Heart right ventricle (tissue), 16 donors: ENCODE measurements around the gene TMEM44. TPM values are rescaled to one million over a fixed set of nuclear protein-coding genes. Genes with fewer than 3 reads are reported as not detected.
A peak's percentile ranks its signal among the peaks of the same experiment; 100 is the strongest.

Experiments
- ATAC-seq, 8 donors: fragments of 200-7000 bp; cut with Tn5 transposase; one replicate each; pipeline ENCODE4 v1.9.1; 2020; ENCODE audit warnings: mild to moderate bottlenecking in 8 of 8, moderate library complexity in 8 of 8, moderate number of reproducible peaks in 1 of 8
- DNase-seq, 2 donors: peaks; one replicate each; pipeline ENCODE4 v3.0.0-alpha.2; 2020
- H3K27ac ChIP-seq, 10 donors: fragments of 200-600 bp; sonication (generic) in 2 of 10; one replicate each; pipeline versions ENCODE4 v1.5.0 to v1.8.0; 2020 to 2022; ENCODE audit warnings: mild to moderate bottlenecking in 3 of 10
- H3K27me3 ChIP-seq, 7 donors: fragments of 200-600 bp; one replicate each; pipeline ENCODE4 v1.8.0; 2021 to 2022; ENCODE audit warnings: mild to moderate bottlenecking in 2 of 7
- H3K36me3 ChIP-seq, 9 donors: fragments of 200-600 bp; sonication (generic) in 1 of 9; one replicate each; pipeline versions ENCODE4 v1.5.0 to v1.8.0; 2020 to 2022; ENCODE audit warnings: mild to moderate bottlenecking in 2 of 9
- H3K4me1 ChIP-seq, 9 donors: fragments of 200-600 bp; sonication (generic) in 1 of 9; one replicate each; pipeline versions ENCODE4 v1.5.0 to v1.8.0; 2020 to 2022; ENCODE audit warnings: mild to moderate bottlenecking in 4 of 9
- H3K4me3 ChIP-seq, 10 donors: fragments of 200-600 bp; sonication (generic) in 2 of 10; one replicate each; pipeline versions ENCODE4 v1.5.0 to v1.8.0; 2020 to 2022; ENCODE audit warnings: mild to moderate bottlenecking in 7 of 10, moderate library complexity in 2 of 10
- H3K9me3 ChIP-seq, 11 donors: fragments of 200-600 bp in 10 of 11; sonication (generic) in 2 of 11; one replicate each; pipeline versions ENCODE4 v1.5.0 to v1.8.0; 2013 to 2022; ENCODE audit warnings: mild to moderate bottlenecking in 2 of 11, control low read depth in 1 of 11, moderate library complexity in 1 of 11
- WGBS, 2 donors: extraction: QIAGEN DNeasy Blood & Tissue Kit; methylation state at CpG; one replicate each; pipeline ENCODE4 v1.1.7; 2013; ENCODE audit warnings: inconsistent platforms in 1 of 2; 5-methylcytosine and 5-hydroxymethylcytosine counted together
- intact Hi-C, 10 donors: fragments of 100-400 bp; cut with DNase I; formaldehyde crosslinking; loops; one replicate each; pipeline versions ENCODE4 v1.11.1 to v1.14.2; 2022
- polyA plus RNA-seq, 2 donors: library from polyadenylated mRNA; stranded (reverse); fragments of 200-250 nt; gene quantifications; one replicate each; pipeline ENCODE4 v1.2.3, GENCODE V29; 2013
- total RNA-seq, 10 donors: library from RNA; stranded (reverse); fragmentation: NEBNext Ultra II Directional in 3 of 10; extraction: Animal tissue kit (Norgen Biotek cat#: 25700) in 3 of 10; gene quantifications; one replicate each; pipeline versions ENCODE4 v1.2.1 to v1.2.4, GENCODE V29; 2021 to 2023
- TF ChIP-seq, protein P1 (sequence below), 9 donors: fragments of 200-600 bp; sonication (generic) in 2 of 9; IDR thresholded peaks; one replicate each; pipeline versions ENCODE4 v1.5.0 to v1.8.0; 2021 to 2022; ENCODE audit warnings: antibody characterized with exemption in 9 of 9, mild to moderate bottlenecking in 5 of 9, moderate library complexity in 1 of 9
- donor health status: Arrhythmogenic right ventricular cardiomyopathy.
- donor health status: ischemic (EF 13 %, LVEDD 7.1; RV severe dilation, severe dysfunction).
- donor health status: healthy with polysubstance abuse.
- donor health status: DM: no; HTN: yes; CAD: no.
- donor health status: DM: no; HTN: no; CAD: no.
- donor health status: ischemic (EF 25% LVEDD 6.9; RV normal size, moderate dysfunction).
- donor health status: ischemic (EF 25% LVEDD 5.7; RV mildly dilated, moderate dysfunction).
- donor health status: healthy.
- donor health status: DM: yes; HTN: yes; CAD: no.
- donor health status: Ischemic cardiomyopathy.
- donor health status: ischemic (EF 35%, LVEDD 5.7; RV mildly dilated, moderate dysfunction).
- donor health status: nonischemic (EF 11% LVEDD 7.7; RV severe dilation, severe dysfunction).
- donor health status: DM: yes; HTN: yes; CAD: no.
- donor health status: PGD.
- donor health status: ischemic (EF 29% LVEDD 5.4; RV normal size, mild dysfunction).
- donor health status: nonischemic (EF 23%, LVEDD 6.1; RV moderate dilation, normal function).

TMEM44 gene
- total and polyA plus RNA-seq, 12 donors, result 3.1 to 21.9 (median 5.1) TPM

DNA sequence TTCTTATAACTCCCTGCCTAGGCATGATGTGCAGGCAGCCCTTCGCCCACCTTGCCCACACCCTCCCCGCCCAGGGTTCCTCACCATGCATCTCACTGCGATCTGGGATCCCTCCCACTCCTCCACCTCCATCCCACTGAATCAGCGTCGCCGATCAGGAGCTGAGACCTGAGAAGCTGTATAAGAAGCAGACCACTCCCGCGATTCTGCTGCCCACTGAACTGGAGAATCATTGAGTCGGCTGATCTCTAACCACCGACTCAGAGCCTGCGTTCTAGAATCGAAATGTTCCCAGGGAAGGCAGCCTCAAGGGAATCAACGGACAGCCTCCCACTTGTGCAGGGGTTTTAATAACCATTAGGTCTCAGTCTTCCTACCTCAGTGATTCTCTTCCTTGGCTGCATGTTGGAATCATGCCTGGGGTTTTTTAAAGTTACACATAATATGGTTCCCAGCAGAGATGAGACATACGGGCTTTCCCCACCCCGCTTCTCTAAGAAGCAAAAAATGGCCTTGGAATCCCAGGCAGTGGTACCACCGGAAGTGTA is 60.2 kb downstream of the TMEM44 start:
- WGBS, 2 donors, result 87 to 91% methylated on average over 16 of the region's 16 CpGs
- no peaks in the 10 kb centered on the region for H3K27me3 ChIP-seq
- peaks cover 20 to 66% (median 39%) of the 10 kb centered on the region in 9 donors for H3K4me1 ChIP-seq
- H3K9me3 ChIP-seq, result no peaks in the 10 kb centered on the region
- TF ChIP-seq, protein P1, sequence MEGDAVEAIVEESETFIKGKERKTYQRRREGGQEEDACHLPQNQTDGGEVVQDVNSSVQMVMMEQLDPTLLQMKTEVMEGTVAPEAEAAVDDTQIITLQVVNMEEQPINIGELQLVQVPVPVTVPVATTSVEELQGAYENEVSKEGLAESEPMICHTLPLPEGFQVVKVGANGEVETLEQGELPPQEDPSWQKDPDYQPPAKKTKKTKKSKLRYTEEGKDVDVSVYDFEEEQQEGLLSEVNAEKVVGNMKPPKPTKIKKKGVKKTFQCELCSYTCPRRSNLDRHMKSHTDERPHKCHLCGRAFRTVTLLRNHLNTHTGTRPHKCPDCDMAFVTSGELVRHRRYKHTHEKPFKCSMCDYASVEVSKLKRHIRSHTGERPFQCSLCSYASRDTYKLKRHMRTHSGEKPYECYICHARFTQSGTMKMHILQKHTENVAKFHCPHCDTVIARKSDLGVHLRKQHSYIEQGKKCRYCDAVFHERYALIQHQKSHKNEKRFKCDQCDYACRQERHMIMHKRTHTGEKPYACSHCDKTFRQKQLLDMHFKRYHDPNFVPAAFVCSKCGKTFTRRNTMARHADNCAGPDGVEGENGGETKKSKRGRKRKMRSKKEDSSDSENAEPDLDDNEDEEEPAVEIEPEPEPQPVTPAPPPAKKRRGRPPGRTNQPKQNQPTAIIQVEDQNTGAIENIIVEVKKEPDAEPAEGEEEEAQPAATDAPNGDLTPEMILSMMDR (IDR thresholded peaks at IDR 0.05), result no peak
- ATAC-seq (no peak), DNase-seq (no peak)
- intact Hi-C loops, result loop anchor here in 9 of 10 donors (2.0 to 10.0 kb wide), 8 partner anchors 46 to 238 kb away; partner anchors contain the start of gene ATP13A3 (in 5 of the 9)
- H3K27ac ChIP-seq, result peak overlapping the region in 9 of 10 donors; percentile 70 to 93 (median 80)
- H3K4me3 ChIP-seq, result no peak overlapping the region
- H3K36me3 ChIP-seq, result no peaks in the 10 kb centered on the region

DNA sequence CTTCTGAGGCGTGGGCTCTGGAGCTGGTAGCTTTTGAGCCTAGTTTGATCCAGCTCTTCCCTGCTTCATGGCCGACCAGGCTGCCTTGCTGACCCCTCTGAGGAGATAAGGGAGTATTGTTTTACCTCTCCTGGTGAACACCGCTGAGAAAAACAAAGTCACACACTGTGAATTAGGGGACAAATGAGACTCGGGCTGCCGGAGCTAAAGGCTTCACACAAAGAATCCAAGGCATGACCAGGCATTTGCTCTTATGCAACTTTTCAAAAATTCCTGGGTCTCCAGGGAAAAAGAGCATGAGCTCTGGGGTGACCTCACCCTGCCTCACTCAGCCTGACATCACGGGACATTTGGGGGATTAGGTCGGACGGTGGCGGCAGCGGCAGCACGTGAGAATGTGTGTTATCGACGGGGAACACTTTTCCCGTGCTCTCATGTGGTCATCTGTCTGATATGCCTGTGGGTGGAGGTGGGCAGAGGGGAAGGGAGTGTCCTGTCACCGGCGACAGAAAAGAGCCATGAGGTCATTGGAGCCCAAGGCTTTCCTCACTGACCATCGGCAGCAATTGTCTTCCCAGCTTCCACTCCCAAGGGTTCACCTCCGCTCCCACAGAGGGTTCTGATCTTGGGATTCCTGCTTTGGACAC is 61.0 kb downstream of the TMEM44 start:
- no peaks in the 10 kb centered on the region for H3K27me3 ChIP-seq
- peak overlapping the region in 1 of 10 donors; percentile 22 for H3K4me3 ChIP-seq
- WGBS, 2 donors, result 13% methylated on average over 18 of the region's 18 CpGs
- TF ChIP-seq, protein P1 (IDR thresholded peaks at IDR 0.05), result no peak
- ATAC-seq (peak; percentile 49 to 87 (median 80)), DNase-seq (peak; percentile 67 to 81)
- intact Hi-C loops, result loop anchor here in 9 of 10 donors (2.0 to 10.0 kb wide), 8 partner anchors 45 to 237 kb away; partner anchors contain the start of gene ATP13A3 (in 5 of the 9)
- H3K27ac ChIP-seq, result peak overlapping the region; percentile 70 to 93 (median 80)
- H3K36me3 ChIP-seq, result no peaks in the 10 kb centered on the region
- no peaks in the 10 kb centered on the region for H3K9me3 ChIP-seq
- peaks cover 20 to 58% (median 39%) of the 10 kb centered on the region in 9 donors for H3K4me1 ChIP-seq

DNA sequence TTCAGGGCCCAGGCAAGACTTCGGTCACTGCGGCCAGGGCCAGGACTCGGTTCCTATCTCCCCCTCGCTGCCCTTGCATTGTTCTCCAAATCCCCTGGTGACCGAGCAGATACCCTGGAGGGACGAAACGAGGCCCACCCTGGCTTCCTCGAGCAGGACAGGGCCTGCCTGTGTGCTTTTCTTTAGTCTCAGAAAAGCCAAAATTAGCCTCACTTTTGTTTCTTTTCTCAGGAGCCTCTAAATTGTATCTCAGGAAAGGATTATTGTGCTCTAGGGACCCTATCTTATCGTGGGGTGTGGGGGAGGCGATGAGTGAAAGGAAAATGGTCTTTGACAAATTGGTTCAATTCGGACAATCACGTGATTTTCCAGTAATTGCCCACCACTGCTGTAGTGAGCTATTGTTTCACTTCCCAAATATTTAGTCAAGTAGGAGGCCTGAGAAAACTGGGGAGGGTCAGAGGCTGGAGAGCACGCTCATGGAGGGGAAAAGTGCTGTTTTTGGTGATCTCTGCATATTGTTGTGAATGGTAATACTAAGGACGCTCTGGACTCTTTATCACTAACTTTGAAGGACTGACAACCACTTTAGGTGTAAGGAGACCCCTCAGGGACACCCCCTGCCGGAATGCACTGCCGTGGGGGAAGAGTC is 61.6 kb downstream of the TMEM44 start:
- Histone ChIP-seq H3K36me3 (no peaks in the 10 kb centered on the region), H3K9me3 (no peaks in the 10 kb centered on the region), H3K4me1 (peaks cover 20 to 58% (median 39%) of the 10 kb centered on the region in 9 donors), H3K27me3 (no peaks in the 10 kb centered on the region), H3K4me3 (peak overlapping the region in 1 of 10 donors; percentile 22), H3K27ac (peak overlapping the region; percentile 70 to 93 (median 80))
- peak in 7 of 8 donors; percentile 8 to 63 (median 22) for ATAC-seq
- peak in 1 of 2 donors; percentile 48 for DNase-seq
- TF ChIP-seq, protein P1 (IDR thresholded peaks at IDR 0.05), result no peak
- intact Hi-C loops, result loop anchor here in 9 of 10 donors (2.0 to 10.0 kb wide), 8 partner anchors 44 to 237 kb away; partner anchors contain the start of gene ATP13A3 (in 5 of the 9)
- 54 to 66% methylated on average over 16 of the region's 16 CpGs for WGBS, 2 donors

DNA sequence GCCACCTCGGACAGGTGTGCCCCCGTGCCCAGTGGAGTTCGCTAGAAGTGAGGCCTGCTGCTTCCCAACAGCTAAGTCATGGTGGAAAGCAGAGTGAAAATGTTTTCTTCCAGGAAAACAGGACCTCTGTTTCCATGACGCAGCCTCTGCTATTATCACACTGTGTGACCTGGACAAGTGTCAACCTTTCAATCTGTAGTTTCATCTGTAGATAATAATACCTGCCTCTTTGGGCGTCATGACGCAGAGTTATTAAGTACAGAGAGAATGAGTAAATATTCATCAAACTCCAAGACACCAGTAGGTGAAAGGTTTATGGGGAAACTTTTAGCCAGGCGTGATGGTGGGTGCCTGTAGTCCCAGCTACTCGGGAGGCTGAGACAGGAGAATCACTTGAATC is 62.3 kb downstream of the TMEM44 start:
- TF ChIP-seq, protein P1 (IDR thresholded peaks at IDR 0.05), result no peak
- DNase-seq, result no peak
- no peaks in the 10 kb centered on the region for H3K36me3 ChIP-seq
- 92 to 94% methylated on average over 8 of the region's 8 CpGs for WGBS, 2 donors
- no peaks in the 10 kb centered on the region for H3K27me3 ChIP-seq
- peak overlapping the region; percentile 70 to 93 (median 80) for H3K27ac ChIP-seq
- no peaks in the 10 kb centered on the region for H3K9me3 ChIP-seq
- peaks cover 20 to 55% (median 39%) of the 10 kb centered on the region in 9 donors for H3K4me1 ChIP-seq
- no peak overlapping the region for H3K4me3 ChIP-seq
- no peak for ATAC-seq
- intact Hi-C loops, result loop anchor here in 7 of 10 donors (5.0 to 10.0 kb wide), 5 partner anchors 44 to 236 kb away; partner anchors contain the start of gene ATP13A3 (in 4 of the 7)
